Natural killer cell (primary cell): ENCODE data around the gene CYP4B1. TPM values are rescaled to one million over a fixed set of nuclear protein-coding genes. Genes with fewer than 3 reads are reported as not detected.
"Not testable (repeated sequence)": the region's sequence is repeated elsewhere in the genome, so short reads cannot be mapped to it uniquely, and the experiment has no call there.

Source experiments
- ATAC-seq, 3 donors: fragments of 150-1000 bp in 2 of 3; fragments of 200-7000 bp in 1 of 3; cut with Tn5 transposase; 1 replicate in 1 of 3; 2 replicates in 2 of 3; pipeline ENCODE4 v1.10.0; 2021; ENCODE audit warnings: mild to moderate bottlenecking in 2 of 3, moderate library complexity in 2 of 3
- DNase-seq, 2 donors: peaks; one replicate each; pipeline versions ENCODE4 v3.0.0 to v3.0.0-alpha.2; 2013 to 2021; ENCODE audit warnings: mixed read lengths in 1 of 2
- H3K27ac ChIP-seq: one replicate; pipeline ENCODE4 v1.5.1; 2013; ENCODE audit warnings: mild to moderate bottlenecking, low read length
- H3K27me3 ChIP-seq: one replicate; pipeline ENCODE4 v1.6.1; 2013; ENCODE audit warnings: low read length; ENCODE audit not compliant: control insufficient read depth, insufficient read depth
- H3K36me3 ChIP-seq: one replicate; pipeline ENCODE4 v1.6.1; 2013; ENCODE audit warnings: low read length; ENCODE audit not compliant: control insufficient read depth, insufficient read depth
- H3K4me1 ChIP-seq: one replicate; pipeline ENCODE4 v1.6.1; 2013; ENCODE audit warnings: low read length; ENCODE audit not compliant: control insufficient read depth, insufficient read depth
- H3K4me3 ChIP-seq: one replicate; pipeline ENCODE4 v1.5.1; 2013; ENCODE audit warnings: low read length
- H3K9me3 ChIP-seq: one replicate; pipeline ENCODE4 v1.6.1; 2013; ENCODE audit warnings: low read length; ENCODE audit not compliant: control insufficient read depth, insufficient read depth
- H3K27ac Mint-ChIP-seq, 2 donors: one replicate each; pipeline ENCODE4 v1.8.0; 2022; ENCODE audit warnings: mild to moderate bottlenecking in 2 of 2, mixed read lengths in 2 of 2, moderate library complexity in 1 of 2
- H3K27me3 Mint-ChIP-seq, 2 donors: one replicate each; pipeline ENCODE4 v1.8.0; 2022; ENCODE audit warnings: low read depth in 2 of 2, mixed read lengths in 2 of 2
- H3K36me3 Mint-ChIP-seq: one replicate; pipeline ENCODE4 v1.8.0; 2022; ENCODE audit warnings: mixed read lengths
- H3K4me1 Mint-ChIP-seq, 2 donors: one replicate each; pipeline ENCODE4 v1.8.0; 2022; ENCODE audit warnings: mixed read lengths in 2 of 2
- H3K4me3 Mint-ChIP-seq: one replicate; pipeline ENCODE4 v1.8.0; 2022; ENCODE audit warnings: mild to moderate bottlenecking, moderate library complexity, mixed read lengths
- H3K9me3 Mint-ChIP-seq, 2 donors: one replicate each; pipeline ENCODE4 v1.8.0; 2022; ENCODE audit warnings: mixed read lengths in 2 of 2
- WGBS: methylation state at CpG from one replicate; pipeline ENCODE4 v1.1.7; 2013; ENCODE audit warnings: missing lambda C conversion rate; ENCODE audit not compliant: insufficient coverage; 5-methylcytosine and 5-hydroxymethylcytosine counted together
- intact Hi-C: fragments of 100-400 bp; cut with micrococcal nuclease; formaldehyde crosslinking; loops from one replicate; pipeline ENCODE4 v1.14.2; 2022
- total RNA-seq, 4 donors: library from RNA; stranded (reverse); fragments of 120-200 nt in 1 of 4; gene quantifications; one replicate each; pipeline versions ENCODE4 v1.2.3 to v1.2.4, GENCODE V29; 2013 to 2022
- TF ChIP-seq, protein P1 (sequence below): fragments of 200-600 bp; IDR thresholded peaks from one replicate; pipeline ENCODE4 v1.8.0; 2022; ENCODE audit warnings: antibody characterized with exemption

CYP4B1 gene
- total RNA-seq, 3 donors from 2014 or later (not counting 1 experiment from before 2014, with no cell fraction given): not detected

DNA sequence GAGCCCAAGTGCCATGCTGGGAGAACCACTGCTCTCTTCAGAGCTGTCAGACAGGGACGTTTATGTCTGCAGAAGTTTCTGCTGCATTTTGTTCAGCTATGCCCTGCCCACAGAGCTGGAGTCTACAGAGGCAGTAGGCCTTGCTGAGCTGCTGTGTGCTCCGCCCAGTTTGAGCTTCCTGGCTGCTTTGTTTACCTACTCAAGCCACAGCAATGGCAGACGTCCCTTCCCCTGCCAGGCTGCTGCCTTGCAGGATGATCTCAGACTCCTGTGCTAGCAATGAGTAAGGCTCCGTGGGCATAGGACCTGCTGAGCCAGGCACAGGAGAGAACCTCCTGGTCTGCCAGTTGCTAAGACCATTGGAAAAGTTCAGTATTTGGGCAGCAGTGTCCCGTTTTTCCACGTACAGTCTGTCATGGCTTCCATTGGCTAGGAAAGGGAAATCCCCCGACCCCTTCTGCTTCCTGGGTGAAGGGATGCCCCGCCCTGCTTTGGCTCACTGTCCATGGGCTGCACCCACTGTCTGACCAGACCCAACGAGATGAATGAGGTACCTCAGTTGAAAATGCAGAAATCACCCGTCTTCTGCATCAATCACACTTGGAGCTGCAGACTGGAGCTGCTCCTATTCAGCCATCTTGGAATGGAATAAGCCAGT lies 31.9 kb downstream of the CYP4B1 start:
- Histone ChIP-seq H3K9me3 (no peaks in the 10 kb centered on the region), H3K36me3 (no peaks in the 10 kb centered on the region), H3K27me3 (no peaks in the 10 kb centered on the region), H3K27ac (no peak overlapping the region), H3K4me3 (no peak overlapping the region), H3K4me1 (no peaks in the 10 kb centered on the region)
- intact Hi-C loops: no loop called here
- Mint-ChIP-seq H3K27ac (no peak overlapping the region), H3K4me1 (no peaks in the 10 kb centered on the region), H3K36me3 (no peaks in the 10 kb centered on the region), H3K9me3 (peaks cover 0 to 2% of the 10 kb centered on the region in 2 donors), H3K4me3 (no peak overlapping the region), H3K27me3 (peaks cover 14 to 37% of the 10 kb centered on the region in 2 donors)
- DNase-seq: no peak
- TF ChIP-seq, protein P1, sequence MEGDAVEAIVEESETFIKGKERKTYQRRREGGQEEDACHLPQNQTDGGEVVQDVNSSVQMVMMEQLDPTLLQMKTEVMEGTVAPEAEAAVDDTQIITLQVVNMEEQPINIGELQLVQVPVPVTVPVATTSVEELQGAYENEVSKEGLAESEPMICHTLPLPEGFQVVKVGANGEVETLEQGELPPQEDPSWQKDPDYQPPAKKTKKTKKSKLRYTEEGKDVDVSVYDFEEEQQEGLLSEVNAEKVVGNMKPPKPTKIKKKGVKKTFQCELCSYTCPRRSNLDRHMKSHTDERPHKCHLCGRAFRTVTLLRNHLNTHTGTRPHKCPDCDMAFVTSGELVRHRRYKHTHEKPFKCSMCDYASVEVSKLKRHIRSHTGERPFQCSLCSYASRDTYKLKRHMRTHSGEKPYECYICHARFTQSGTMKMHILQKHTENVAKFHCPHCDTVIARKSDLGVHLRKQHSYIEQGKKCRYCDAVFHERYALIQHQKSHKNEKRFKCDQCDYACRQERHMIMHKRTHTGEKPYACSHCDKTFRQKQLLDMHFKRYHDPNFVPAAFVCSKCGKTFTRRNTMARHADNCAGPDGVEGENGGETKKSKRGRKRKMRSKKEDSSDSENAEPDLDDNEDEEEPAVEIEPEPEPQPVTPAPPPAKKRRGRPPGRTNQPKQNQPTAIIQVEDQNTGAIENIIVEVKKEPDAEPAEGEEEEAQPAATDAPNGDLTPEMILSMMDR: no peak
- ATAC-seq: no peak
- 68% methylated on average over 10 of the region's 10 CpGs for WGBS

DNA sequence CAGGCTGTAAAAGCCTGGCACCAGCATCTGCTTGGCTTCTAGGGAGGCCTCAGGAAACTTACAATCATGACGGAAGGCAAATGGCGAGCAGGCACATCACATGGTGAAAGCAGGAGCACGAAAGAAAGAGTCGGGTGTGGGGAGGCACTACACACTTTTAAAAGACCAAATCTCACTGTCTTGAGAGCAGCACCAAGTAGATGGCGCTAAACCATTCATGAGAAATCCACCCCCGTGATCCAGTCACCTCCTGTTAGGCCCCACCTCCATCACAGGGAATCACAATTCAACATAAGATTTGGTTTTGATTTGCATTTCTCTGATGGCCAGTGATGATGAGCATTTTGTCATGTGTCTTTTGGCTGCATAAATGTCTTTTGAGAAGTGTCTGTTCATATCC lies 36.6 kb downstream of the CYP4B1 start:
- H3K9me3 Mint-ChIP-seq, H3K27ac ChIP-seq, H3K36me3 ChIP-seq, H3K9me3 ChIP-seq, H3K4me3 ChIP-seq, DNase-seq, intact Hi-C loops, H3K4me1 ChIP-seq, H3K4me1 Mint-ChIP-seq, H3K27me3 ChIP-seq, H3K4me3 Mint-ChIP-seq, H3K36me3 Mint-ChIP-seq, H3K27ac Mint-ChIP-seq, ATAC-seq: not testable (repeated sequence)
- peaks cover 5 to 35% of the 10 kb centered on the region in 2 donors for H3K27me3 Mint-ChIP-seq
- 83% methylated on average over 5 of the region's 6 CpGs for WGBS

DNA sequence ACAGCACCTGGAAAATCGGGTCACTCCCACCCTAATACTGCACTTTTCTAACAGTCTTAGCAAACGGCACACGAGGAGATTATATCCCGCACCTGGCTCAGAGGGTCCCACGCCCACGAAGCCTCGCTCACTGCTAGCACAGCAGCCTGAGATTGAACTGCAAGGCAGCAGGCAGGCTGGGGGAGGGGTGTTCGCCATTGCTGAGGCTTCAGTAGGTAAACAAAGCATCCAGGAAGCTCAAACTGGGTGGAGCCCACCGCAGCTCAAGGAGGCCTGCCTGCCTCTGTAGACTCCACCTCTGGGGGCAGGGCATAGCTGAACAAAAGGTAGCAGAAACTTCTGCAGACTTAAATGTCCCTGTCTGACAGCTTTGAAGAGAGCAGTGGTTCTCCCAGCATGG lies 47.5 kb downstream of the CYP4B1 start:
- DNase-seq, H3K9me3 Mint-ChIP-seq, H3K4me1 ChIP-seq, H3K4me3 Mint-ChIP-seq, H3K27me3 ChIP-seq, intact Hi-C loops, H3K27ac Mint-ChIP-seq, H3K36me3 ChIP-seq, H3K9me3 ChIP-seq, H3K4me3 ChIP-seq, H3K27ac ChIP-seq, H3K36me3 Mint-ChIP-seq, ATAC-seq, H3K4me1 Mint-ChIP-seq: not testable (repeated sequence)
- 80% methylated on average over 9 of the region's 9 CpGs for WGBS
- H3K27me3 Mint-ChIP-seq: peaks cover 17 to 46% of the 10 kb centered on the region in 2 donors

DNA sequence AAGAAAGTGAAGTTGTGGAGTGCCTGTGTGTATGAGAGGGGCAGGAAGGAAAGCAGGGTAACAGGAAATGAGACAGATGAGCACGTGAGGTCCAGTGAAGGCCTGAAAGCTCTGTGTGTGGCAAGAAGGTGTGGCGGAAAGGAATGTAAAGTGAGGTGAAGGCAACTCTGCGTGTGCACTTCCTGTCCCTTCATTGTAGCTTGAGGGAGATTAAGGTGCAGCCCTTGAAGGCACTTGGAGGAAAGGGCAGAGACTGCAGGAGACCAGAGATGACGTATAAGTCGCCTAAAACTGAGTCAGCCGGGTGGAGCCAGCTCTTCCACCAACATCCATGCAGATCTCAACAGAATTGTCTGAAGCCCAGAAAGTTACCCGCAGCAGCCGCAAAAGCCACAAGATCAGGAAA lies 58.8 kb downstream of the CYP4B1 start:
- intact Hi-C loops, H3K4me1 ChIP-seq, H3K27ac ChIP-seq, DNase-seq, H3K9me3 ChIP-seq, H3K27ac Mint-ChIP-seq, H3K27me3 ChIP-seq, H3K4me1 Mint-ChIP-seq, ATAC-seq, H3K4me3 Mint-ChIP-seq, H3K9me3 Mint-ChIP-seq, H3K4me3 ChIP-seq, H3K36me3 ChIP-seq, H3K36me3 Mint-ChIP-seq: not testable (repeated sequence)
- H3K27me3 Mint-ChIP-seq: peaks cover 17 to 29% of the 10 kb centered on the region in 2 donors
- WGBS: 45% methylated on average over 6 of the region's 8 CpGs

GRCh38 chr1:46862348-46862747 lies 63.5 kb downstream of the CYP4B1 start:
- H3K27ac Mint-ChIP-seq: no peak overlapping the region
- peaks cover 13 to 16% of the 10 kb centered on the region in 2 donors for H3K27me3 Mint-ChIP-seq
- Histone ChIP-seq H3K36me3 (no peaks in the 10 kb centered on the region), H3K4me3 (no peak overlapping the region), H3K9me3 (peaks cover 14% of the 10 kb centered on the region), H3K4me1 (no peaks in the 10 kb centered on the region), H3K27me3 (no peaks in the 10 kb centered on the region), H3K27ac (no peak overlapping the region)
- ATAC-seq: peak in 1 of 3 donors; percentile 17
- no peaks in the 10 kb centered on the region for H3K36me3 Mint-ChIP-seq
- no peak overlapping the region for H3K4me3 Mint-ChIP-seq
- 92% methylated on average over 2 of the region's 2 CpGs for WGBS
- H3K9me3 Mint-ChIP-seq: peaks cover 6 to 7% of the 10 kb centered on the region in 2 donors
- intact Hi-C loops: no loop called here
- TF ChIP-seq, protein P1: no peak
- H3K4me1 Mint-ChIP-seq: no peaks in the 10 kb centered on the region
- no peak for DNase-seq
